HCT116 (cell line): ENCODE measurements around the gene PEX26.
"Not testable (repeated sequence)": the region's sequence is repeated elsewhere in the genome, so short reads cannot be mapped to it uniquely, and the experiment has no call there.

Experiments
- CTCF ChIP-seq, 3 experiments: fragments of 200-600 bp in 1 of 3; sonication (generic) in 1 of 3; IDR thresholded peaks in 2 of 3; conservative IDR thresholded peaks in 1 of 3; 2 replicates each; pipeline ENCODE4 v1.5.1; 2012 to 2017; ENCODE audit warnings: low read depth in 2 of 3, low read length in 2 of 3, antibody characterized with exemption in 1 of 3, borderline replicate concordance in 1 of 3, control low read depth in 1 of 3, mild to moderate bottlenecking in 1 of 3, mixed read lengths in 1 of 3, mixed run types in 1 of 3, moderate library complexity in 1 of 3; ENCODE audit not compliant: insufficient read depth in 1 of 3
- EGR1 ChIP-seq: IDR thresholded peaks from 2 replicates; pipeline ENCODE4 v1.6.1; 2012; ENCODE audit warnings: low read depth
- EZH2 ChIP-seq: fragments of 200-600 bp; sonication (generic); IDR thresholded peaks from 2 replicates; pipeline ENCODE4 v1.6.1; 2017; ENCODE audit warnings: antibody characterized with exemption, mixed run types
- EZH2phosphoT487 ChIP-seq: fragments of 200-600 bp; IDR thresholded peaks from 2 replicates; pipeline ENCODE4 v1.6.1; 2018; ENCODE audit warnings: antibody characterized with exemption, borderline replicate concordance
- MAX ChIP-seq: IDR thresholded peaks from 2 replicates; pipeline ENCODE4 v1.6.1; 2012
- RAD21 ChIP-seq: IDR thresholded peaks from 2 replicates; pipeline ENCODE4 v1.6.1; 2012; ENCODE audit warnings: low read depth, mild to moderate bottlenecking
- REST ChIP-seq: IDR thresholded peaks from 2 replicates; pipeline ENCODE4 v1.6.1; 2012; ENCODE audit warnings: low read depth
- YY1 ChIP-seq: IDR thresholded peaks from 2 replicates; pipeline ENCODE4 v1.6.1; 2011; ENCODE audit warnings: low read length, low read depth, moderate library complexity, mild to moderate bottlenecking; ENCODE audit not compliant: insufficient replicate concordance; ENCODE audit errors: extremely low read depth

- TF ChIP-seq CTCF (IDR thresholded peaks at IDR 0.05 in 2 of 3, conservative IDR thresholded peaks at IDR 0.05 in 1 of 3; ENCODE audit: borderline replicate concordance in 1 of 3, insufficient read depth in 1 of 3, low read depth in 2 of 3, low read length in 2 of 3); EZH2phosphoT487; REST; RAD21; EZH2; MAX; YY1; EGR1: not testable (repeated sequence)
These were observed 3.9 kb upstream of the PEX26 start for GRCh38 chr22:18073927-18074326.
